SK-N-DZ (cell line): ENCODE data around the gene RWDD2A. TPM values are rescaled to one million over a fixed set of nuclear protein-coding genes. Genes with fewer than 3 reads are reported as not detected.
"Not testable (repeated sequence)": the region's sequence is repeated elsewhere in the genome, so short reads cannot be mapped to it uniquely, and the experiment has no call there.

Source experiments
- DNase-seq: peaks from one replicate; pipeline ENCODE4 v3.0.0-alpha.2; 2015; ENCODE audit warnings: low spot score
- polyA plus RNA-seq, 2 experiments: library from polyadenylated mRNA; depleted of rRNA; stranded (reverse); fragments of >200 nt; gene quantifications; 2 replicates each; pipeline ENCODE4 v1.2.3, GENCODE V29; 2014

RWDD2A gene
- 3.7 and 4.0 TPM in 2 replicates for polyA plus RNA-seq (2014; cell fraction: cytosol; rRNA removed)
- polyA plus RNA-seq (2014; cell fraction: nucleus; rRNA removed), result 8.0 and 9.6 TPM in 2 replicates

GRCh38 chr6:83192871-83193746 is at the start of gene RWDD2A, which contains the start of gene PGM3:
TSS of gene RWDD2A (plus strand) at chr6:83193357. CDS start at chr6:83194452, 1,095 bp downstream.
TSS of gene PGM3 (minus strand) at chr6:83193265. CDS start at chr6:83191012, 2,253 bp downstream.
- peak; percentile 90 for DNase-seq

GRCh38 chr6:83151114-83151513 is 42.0 kb upstream of the RWDD2A start:
- no peak for DNase-seq

- no peak for DNase-seq
Measured at GRCh38 chr6:83152913-83153312, 40.2 kb upstream of the RWDD2A start.

DNA sequence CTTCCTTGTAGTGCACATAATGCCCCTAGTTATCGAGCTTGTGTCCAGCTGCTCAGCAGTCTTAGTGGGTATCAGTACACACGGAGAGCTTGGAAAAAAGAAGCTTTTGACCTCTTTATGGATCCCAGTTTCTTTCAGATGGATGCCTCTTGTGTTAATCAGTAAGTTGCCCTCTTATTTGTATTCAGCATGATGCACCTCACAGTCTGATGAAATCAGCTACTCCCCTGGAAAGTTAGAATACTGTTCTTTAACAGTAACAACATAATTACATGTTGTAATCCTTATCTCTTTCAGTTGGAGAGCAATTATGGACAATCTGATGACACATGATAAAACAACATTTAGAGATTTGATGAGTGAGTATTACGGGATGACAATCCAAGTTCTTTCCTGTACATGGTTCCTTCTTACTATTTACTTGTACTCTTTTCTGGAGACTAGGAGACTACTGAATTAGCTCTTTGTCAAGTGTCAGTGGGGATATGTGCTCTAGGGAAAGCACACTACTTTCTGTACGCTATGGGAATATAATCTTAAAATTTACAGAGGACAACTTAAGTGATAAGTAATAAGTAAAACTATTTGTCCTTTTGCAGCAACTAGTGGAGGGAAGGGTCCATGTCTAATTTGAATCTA is 39.2 kb upstream of the RWDD2A start:
- no peak for DNase-seq

DNA sequence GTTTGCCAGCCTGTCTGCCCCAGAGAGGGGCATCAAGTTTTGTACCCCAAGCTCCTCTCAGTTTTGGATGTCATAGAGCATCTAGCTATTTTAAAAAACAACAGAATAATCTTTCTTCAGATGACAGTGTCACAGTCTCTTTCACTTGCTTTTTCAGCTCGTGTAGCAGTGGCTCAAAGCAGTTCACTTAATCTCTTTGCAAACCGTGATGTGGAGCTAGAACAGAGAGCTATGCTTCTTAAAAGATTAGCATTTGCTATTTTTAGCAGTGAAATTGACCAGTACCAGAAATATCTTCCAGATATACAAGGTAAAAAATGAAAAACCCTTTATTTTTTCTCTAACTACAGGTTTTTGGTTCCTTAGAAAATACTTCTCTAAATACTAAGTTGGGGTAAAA is 37.4 kb upstream of the RWDD2A start:
- DNase-seq, result no peak

DNA sequence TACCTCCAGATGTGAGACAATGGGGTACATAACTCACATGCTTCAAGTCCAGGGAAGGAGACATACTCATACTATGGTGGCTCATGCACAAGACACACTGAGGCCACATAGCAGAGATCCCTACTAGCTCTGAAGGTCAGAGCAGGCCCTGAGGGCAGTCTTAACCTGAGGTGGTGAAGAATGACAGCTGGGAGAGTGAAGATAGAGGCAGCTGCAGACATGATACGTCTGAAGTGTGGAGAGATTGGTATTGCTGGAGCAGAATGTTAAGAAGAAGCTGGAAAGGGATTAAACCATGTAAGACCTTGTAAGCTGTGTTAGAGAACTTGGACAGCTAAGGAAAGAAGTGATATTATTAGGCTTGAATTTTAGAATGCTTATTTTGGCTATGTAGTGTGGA is 33.0 kb upstream of the RWDD2A start:
- no peak for DNase-seq

DNA sequence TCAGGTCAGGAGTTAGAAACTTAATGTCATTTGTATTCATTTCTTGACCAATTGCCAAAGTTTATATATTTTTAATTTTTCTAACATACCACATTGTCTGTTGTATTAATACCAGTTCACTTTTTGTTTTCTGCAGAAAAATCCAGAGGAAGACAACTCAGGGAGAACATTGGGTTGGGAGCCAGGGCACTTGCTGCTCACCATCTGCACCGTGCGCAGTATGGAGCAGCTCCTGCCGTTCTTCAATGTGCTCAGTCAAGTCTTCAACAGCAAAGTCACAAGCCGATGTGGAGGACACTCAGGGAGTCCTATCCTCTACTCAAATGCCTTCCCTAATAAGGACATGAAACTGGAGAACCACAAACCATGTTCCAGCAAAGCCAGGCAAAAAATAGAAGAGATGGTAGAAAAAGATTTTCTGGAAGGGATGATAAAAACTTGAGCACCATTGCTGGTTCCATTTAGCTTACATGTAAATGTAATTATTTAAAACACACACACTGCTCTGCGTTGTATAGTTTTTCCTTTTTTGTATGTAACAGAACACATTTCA is 25.4 kb upstream of the RWDD2A start:
- DNase-seq, result no peak

GRCh38 chr6:83168556-83168955 is 24.6 kb upstream of the RWDD2A start:
- DNase-seq, result no peak

GRCh38 chr6:83169106-83169505 is 24.1 kb upstream of the RWDD2A start:
- peak; percentile 26 for DNase-seq

- no peak for DNase-seq
Measured at GRCh38 chr6:83169511-83169910, 23.6 kb upstream of the RWDD2A start.

DNA sequence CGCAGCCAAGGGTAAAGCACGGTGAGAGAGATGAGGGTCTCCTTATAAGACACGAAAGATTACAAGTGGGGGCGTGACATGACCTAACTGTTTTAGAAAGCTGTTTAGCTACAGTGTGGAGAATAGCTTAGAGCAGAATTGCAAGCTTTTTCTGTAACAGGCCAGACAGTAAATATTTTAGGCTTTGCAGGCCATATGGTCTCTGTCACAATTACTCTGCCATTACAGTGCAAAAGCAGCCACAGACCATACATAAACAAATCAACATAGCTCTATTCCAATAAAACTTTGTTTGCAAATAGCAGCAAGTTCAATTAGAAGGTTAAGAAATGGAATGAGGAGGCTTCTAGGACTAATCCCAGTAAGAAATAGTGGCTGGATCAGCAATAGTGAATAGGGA is 16.9 kb upstream of the RWDD2A start:
- DNase-seq, result no peak

- DNase-seq, result no peak
Measured at GRCh38 chr6:83180426-83180950, 12.7 kb upstream of the RWDD2A start.

DNA sequence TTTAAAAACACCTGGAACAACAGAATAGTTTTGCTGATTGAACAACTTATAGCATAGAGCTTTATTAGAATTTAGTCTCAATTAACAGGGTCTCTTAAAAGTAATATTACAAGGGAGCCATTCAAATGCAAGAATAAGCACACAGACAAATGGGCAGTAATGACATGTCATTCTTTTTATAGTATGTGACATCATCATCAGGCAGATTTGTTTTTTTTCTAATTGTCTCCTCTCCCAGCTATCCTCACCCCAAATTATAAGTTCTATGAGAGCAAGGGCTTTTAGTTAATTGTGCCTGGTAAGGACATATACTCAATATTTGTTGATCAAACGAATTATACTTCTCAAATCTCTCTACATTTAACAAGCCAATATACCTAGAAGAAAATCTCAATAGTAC is 11.0 kb upstream of the RWDD2A start:
- DNase-seq, result no peak

DNA sequence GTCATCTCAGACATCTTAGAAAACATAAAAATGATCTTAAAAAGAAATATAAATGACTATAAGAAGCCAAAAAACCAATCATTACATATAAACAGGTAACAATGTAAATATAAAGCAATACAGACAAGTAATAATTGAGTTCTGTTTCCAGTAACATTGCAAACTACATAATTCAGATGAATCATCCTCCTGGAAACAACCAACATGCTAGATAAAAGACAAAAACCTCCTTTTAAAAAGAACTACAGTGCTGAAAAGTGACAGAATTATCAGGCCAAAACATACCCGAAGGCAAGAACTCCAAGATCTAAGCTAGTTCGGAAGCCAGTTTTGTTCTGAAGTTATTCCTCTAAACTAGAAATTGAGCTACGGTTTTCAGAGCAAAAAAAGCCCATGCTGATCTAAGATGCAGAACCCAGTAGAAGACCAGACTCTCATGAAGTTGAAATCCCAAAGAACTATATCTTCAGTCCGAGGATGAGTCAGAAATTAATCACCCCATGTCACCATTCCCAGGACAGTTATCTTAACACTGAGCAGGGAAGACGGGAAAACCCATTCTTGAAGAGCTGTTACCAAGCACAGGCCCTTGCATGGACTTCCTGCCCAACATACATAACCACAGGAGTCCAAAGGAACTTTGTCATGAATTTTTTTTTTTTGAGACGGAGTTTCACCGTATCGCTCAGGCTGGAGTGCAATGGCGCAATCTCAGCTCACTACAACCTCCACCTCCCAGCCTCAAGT is 9.9 kb upstream of the RWDD2A start:
- no peak for DNase-seq

- no peak for DNase-seq
Measured at GRCh38 chr6:83185096-83185495, 8.1 kb upstream of the RWDD2A start.

DNA sequence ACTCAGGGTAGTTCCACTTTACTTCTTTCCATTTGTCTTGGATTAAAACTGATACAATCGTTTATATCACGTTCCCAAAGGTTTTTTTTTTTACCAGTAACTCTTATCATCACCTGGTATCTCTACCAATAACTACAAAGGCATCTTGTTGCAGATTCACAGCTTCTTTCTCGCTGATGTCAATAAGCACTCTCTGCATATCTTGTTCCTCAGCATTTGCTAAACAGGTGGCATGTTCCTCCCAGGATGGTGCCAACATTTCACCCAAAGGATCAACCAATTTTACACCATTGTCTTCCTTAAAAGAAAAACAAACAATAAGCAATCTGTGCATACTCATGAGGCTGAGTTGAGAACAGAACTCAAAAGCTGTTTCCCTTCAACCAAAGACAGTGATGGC is 4.7 kb upstream of the RWDD2A start:
- no peak for DNase-seq

GRCh38 chr6:83190626-83191025 is 2.5 kb upstream of the RWDD2A start:
- no peak for DNase-seq

DNA sequence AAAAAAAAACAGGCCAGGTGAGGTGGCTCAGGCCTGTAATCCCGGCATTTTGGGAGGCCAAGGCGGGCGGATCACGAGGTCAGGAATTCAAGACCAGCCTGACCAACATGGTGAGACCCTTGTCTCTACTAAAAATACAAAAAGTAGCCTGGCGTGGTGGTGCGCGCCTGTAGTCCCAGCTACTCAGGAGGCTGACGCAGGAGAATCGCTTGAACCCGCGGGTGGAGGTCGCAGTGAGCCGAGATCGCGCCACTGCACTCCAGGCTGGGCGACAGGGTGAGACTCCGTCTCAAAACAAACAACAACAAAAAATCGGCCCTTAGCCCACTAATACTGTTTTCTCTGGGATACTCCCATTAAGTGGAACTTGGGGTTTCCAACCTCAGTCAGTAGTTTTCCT is 1.2 kb upstream of the RWDD2A start:
- not testable (repeated sequence) for DNase-seq

GRCh38 chr6:83192456-83192855 is 701 bp upstream of the RWDD2A start:
- no peak for DNase-seq

GRCh38 chr6:83193747-83194566 is 800 bp downstream of the RWDD2A start:
- peak; percentile 41 for DNase-seq
